NCI-H1105 treated with DMSO at 0.1 percent for 48 hours (cell line): ENCODE data around the gene GPR149.
A peak's percentile ranks its signal among the peaks of the same experiment; 100 is the strongest.
"Not testable (repeated sequence)": the region's sequence is repeated elsewhere in the genome, so short reads cannot be mapped to it uniquely, and the experiment has no call there.

Experiments
- DNase-seq: peaks from one replicate; lab custom pipeline; 2025; lab: John Stamatoyannopoulos, UW

The GPR149 gene

DNA sequence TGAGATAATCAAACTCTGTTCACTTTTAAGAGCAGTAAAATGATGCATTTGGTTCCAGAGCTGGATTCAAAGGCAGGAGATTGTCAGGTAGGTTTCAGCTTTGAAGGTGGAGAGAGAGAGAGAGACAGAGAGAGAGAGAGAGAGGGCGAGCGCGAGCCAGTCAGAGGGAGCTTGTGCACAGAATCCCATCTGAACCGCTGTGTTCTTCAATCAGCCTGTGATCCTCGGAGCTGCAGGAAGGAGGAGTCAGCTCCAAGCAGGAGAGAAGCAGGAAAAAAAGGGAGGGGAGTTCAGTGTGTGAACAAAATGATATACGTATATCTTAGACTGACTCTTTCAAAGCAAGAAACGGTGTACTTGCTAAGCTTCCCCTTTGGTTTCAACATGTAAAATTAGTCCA is at the start of gene GPR149:
Gene GPR149, minus strand, starts transcription at position 177 of the 400 bp plus-strand sequence. CDS start 575 bp downstream, outside the sequence.
- DNase-seq, result peak; percentile 77

- no peak for DNase-seq
These were observed 43.8 kb upstream of the GPR149 start for GRCh38 chr3:154473769-154474168.

- no peak for DNase-seq
These were observed 39.6 kb upstream of the GPR149 start for GRCh38 chr3:154469585-154469984.

GRCh38 chr3:154464440-154465190 is 34.6 kb upstream of the GPR149 start:
- no peak for DNase-seq

DNA sequence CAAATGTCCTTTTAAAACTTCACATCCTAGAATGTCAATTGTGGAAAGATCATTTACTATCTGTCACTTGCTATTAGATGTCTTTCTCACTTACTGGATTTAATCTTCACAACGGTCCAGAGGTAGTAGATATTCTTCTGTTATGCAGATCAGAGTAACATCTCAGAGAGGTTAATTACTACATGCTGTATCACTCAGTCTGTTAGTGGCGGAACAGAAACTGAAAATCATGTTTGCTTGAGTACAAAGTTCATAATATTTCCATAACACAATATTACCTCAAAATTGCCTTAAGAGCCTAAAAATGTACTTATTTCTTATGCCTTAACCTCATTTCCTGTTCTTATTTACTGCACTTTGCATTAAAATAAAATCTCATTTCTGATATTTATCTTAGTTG is 28.6 kb upstream of the GPR149 start:
- no peak for DNase-seq

GRCh38 chr3:154439081-154439480 is 9.1 kb upstream of the GPR149 start:
- DNase-seq, result not testable (repeated sequence)

DNA sequence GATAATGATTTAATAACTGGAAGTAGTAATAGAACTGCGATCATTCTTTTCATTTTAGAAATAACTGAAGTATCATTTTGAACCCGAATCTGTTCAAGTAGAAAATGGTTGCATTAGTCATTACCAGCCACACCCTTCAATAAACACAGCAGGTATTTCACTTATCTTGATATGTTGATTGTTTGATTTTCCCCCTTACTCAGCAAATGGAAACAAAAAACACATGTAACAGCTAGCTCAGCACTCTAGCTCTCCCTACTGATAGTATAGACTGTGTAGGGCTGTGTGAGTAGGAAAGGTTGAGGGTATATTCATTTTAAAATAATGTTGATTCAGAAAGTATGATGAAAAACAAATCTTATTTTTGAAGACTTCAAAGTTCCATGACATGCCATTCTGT is 1.1 kb upstream of the GPR149 start:
- DNase-seq, result no peak

DNA sequence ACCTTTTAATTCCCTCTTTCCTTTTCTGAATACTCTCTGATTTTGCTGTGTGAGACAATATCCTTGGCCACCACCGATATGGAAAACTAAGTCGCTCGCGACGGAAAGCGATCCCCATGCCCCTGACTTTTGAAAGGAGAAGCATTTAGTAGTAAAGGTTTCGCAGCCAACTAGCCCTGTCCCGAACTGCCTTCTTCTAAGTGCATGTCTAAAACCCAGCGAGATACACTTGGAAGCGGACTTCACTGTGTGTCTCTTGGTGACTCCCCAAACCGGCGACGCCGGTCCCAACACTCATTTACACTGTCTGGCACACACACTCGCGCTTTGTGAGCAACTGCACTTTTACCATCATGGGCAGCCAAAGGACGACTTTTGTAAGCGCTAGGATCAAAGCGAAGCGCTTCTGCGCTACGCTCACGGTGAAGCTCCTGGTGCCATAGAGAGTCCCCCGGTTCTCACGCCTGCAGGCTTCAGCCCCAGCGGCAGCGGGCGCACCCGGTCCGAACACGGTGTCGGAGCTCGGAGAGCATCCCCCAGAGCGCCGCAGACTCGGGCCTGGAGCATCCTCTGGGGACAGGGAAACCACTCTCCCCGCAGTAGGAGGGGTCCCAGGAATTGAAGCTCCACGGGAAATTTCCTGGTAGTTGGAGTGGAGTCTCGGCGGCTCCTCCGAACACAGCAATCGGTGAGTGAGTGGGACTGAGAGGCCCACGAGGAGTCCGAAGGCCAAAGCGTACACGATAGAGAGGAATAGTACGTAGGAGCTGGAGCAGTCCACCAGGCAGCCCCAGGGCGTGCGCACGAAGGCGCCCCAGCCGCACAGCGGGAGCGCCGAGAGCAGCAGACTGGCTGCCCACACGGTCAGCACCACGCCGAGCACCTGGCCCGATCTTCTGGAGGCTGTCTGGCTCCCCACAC is 1.4 kb downstream of the GPR149 start:
- DNase-seq, result peak; percentile 69

- DNase-seq, result peak; percentile 68
These were observed 2.2 kb downstream of the GPR149 start for GRCh38 chr3:154427685-154428285.

DNA sequence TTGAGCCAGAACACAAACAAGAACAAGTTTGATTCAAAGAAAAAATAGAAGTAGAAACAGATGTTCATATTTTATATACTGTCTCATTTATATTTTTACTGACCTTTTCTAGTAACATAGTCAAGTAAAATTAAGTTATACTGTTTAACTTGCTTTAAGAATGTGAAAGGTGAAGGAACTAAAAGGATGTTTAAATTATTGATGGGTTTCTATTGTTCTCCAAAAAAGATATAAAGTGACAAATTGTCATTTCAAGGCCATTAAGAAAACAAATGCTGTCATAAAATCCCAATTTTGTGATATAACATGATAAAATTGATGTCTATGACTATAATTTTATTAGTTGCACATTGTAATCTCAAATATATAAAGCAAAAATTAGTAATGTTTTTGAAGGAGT is 7.3 kb downstream of the GPR149 start:
- DNase-seq, result no peak

GRCh38 chr3:154421083-154421482 is 8.9 kb downstream of the GPR149 start:
- no peak for DNase-seq

DNA sequence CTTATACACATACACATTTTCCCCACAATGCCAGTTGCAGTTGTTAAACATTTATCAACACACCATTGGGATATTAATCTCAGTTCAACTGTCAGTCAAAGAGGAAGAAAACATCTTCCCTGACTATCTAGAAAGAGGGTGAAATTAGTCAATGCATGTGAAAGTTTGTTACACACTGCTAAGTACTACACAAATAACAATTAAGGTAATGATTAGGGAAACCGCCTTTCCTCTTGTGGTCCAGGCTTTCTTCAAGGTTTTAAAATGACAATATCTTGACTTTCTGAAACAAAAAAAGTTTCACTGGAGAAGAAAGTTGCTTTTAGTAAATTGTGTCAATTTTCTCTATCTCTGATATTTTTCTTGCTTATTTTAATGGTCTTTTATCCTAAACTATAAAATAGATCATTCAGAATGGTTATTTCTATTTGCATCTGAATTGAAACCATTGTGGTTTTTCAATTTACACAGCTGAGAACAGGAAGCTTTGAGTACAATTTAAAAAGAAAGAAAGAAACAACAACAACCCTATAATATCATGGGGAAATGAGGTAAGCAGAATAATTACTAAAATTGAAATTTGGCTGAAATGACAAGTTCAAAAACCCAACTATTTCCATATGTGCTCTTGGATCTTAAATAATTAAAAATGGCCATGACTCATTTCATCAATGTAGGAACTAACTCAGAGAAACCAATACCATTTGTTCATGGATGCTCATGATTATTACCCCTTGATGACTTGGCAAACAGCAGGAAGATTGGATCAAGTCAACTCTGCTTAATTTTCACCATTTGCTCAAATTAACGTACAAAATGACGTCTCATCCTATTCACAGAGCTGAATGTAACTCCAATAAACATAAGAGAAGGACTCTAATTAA is 31.7 kb downstream of the GPR149 start:
- DNase-seq, result no peak

GRCh38 chr3:154389861-154390260 is 40.1 kb downstream of the GPR149 start:
- DNase-seq, result no peak

DNA sequence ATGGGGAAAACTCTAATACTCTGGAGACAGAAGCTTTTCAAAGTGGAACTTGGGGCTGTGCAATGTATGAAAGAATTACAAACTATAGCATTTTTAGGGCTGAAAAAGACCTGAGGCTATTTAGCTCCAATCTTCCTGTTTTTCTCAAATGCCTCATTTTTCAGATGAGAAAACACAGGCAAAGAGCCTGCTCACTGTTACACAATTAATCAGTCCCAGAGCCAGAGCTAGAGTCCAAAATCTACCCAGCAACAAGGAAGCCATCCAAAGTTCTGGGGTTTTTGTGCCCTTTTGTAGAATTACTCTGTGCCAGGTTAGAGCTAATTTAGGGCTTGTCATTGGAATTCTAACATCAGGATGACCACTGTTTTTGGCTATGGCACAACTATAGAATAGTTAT is 45.5 kb downstream of the GPR149 start:
- no peak for DNase-seq

DNA sequence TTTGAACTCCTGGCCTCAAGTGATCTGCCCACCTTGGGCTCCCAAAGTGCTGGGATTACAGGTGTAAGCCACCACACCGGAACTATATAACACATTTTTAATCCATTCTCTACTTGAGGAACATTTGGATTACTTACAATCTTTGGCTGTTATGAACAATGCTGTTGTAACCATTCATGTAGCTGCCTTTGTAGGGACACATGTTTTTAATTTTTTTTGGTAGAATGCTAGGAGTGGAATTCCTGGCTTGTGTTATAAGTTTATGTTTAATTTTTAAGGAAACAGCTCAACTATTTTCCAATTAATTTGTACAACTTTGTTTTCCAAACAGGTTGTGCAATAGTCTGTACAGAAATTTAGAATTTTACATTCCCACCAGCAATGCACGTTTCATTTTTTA is 51.7 kb downstream of the GPR149 start:
- DNase-seq, result no peak

- no peak for DNase-seq
These were observed 62.8 kb downstream of the GPR149 start for GRCh38 chr3:154367221-154367620.

DNA sequence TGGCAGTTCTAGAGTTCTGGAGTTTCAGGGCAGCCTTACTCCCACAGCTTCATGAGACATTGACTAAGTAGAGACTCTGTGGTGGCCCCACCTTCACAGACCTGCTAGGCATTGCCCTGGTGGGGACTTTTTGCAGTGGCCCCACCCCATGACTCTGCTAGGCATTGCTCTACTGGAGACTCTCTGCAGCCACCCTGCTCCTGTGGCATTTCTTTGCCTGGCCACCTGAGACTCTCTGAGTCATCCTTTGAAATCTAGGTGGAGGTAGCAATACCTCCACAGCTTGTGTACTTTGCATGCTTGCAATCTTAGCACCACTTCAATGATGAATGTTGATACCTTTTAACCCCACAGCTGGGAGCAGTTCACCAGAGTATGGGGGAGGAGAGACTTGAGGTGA is 65.1 kb downstream of the GPR149 start:
- no peak for DNase-seq

DNA sequence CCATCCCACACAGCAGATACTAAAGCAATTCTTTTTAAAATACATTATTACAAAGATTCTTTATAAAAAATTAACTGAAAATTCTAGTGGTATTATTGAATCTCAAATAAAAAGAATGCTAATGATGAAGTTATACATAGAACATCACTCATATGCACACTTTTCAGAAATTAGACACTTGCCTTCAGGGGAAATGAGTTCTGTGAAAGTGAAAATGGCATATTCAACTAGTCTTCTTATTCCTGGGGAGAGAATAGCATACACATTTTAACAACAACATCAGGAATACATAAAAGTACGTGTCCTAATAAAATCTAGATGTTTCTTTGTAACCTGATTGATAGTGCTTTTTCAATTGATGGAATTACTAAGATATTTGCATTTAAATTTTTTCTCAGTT is 68.9 kb downstream of the GPR149 start:
- no peak for DNase-seq

DNA sequence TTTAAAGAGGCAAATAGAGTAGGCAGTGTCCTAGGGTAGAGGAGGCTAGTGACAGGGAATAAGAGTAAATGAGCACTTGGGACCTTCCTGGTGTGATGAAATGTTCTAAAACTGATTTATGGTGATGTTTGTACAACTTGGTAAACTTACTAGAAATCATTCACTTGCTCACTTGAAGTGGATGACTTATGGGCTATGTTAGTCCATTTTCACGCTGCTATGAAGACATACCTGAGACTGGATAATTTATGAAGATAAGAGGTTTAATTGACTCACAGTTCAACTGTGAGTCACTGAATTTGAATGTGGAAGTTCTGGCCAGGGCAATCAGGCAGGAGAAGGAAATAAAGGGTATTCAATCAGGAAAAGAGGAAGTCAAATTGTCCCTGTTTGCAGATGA is 74.0 kb downstream of the GPR149 start:
- DNase-seq, result no peak

GRCh38 chr3:154349223-154349622 is 80.8 kb downstream of the GPR149 start:
- no peak for DNase-seq

- no peak for DNase-seq
These were observed 84.4 kb downstream of the GPR149 start for GRCh38 chr3:154345422-154346122.
